GM19239 (cell line): ENCODE measurements around the gene SFXN4.

Experiments used
- DNase-seq: peaks from one replicate; pipeline ENCODE4 v3.0.0; 2011; ENCODE audit warnings: low spot score; ENCODE audit not compliant: insufficient read length
- FAIRE-seq: peaks from 2 replicates; lab custom pipeline; 2011; peaks lifted over from hg19 to GRCh38; lab: Jason Lieb, UNC

The SFXN4 gene

GRCh38 chr10:119165171-119166117, at the start of gene SFXN4:
Gene SFXN4, minus strand, starts transcription at chr10:119165714. Its CDS starts 67 bp downstream, at chr10:119165647.
- DNase-seq (peak; percentile 78), FAIRE-seq (peak; percentile 61)

GRCh38 chr10:119211625-119212441, 46.3 kb upstream of the SFXN4 start:
- DNase-seq: no peak
- peak; percentile 92 for FAIRE-seq

GRCh38 chr10:119211176-119211575, 45.7 kb upstream of the SFXN4 start:
- DNase-seq: no peak
- no peak for FAIRE-seq

DNA sequence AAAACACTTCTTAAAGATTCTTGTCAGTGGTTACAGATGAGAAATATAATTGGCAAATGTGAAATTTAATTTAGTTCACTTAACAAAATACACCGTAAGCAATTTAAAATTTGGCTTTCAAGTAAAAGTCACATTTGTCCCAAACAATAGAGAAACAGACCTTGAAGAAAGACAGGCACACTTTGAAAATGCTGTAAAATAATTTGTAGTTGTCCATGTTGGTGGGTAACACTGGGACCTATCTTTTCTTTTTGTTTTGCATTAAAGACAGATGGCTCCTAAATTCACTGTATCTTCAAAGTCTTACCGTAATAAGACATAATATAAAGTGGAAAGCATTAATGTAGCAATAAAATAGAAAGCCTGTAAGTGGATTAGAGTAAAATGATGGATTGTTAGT, 45.1 kb upstream of the SFXN4 start:
- FAIRE-seq (no peak), DNase-seq (no peak)

DNA sequence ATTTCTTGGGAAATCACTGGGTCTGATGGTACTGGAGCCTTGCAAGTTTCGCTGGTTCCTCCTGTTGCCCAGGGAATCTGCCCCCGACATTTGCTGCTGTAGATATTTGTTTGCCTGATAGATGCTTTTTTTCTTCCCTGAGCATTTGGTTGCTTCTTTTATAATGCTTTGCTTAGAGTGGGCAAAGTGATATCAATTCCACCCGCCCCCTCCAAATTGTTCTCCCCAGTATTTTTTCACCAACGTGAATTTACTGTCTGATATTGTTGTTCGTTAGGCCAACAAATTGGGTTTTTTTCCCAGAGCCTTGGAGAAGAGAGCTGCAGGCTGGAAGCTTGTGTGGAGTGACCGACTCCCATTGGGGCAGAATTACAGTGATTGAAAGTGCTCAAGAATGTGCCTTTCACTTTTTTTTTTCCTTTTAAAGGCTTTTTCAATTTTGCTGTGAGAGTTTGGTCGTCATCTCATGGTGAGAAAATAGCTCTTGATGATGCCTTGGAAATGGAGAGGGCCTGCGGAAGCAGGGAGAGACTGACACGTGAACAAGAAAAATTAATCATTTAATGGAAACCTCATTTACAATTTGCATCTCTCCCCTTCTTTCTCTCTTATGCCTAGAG, 44.3 kb upstream of the SFXN4 start:
- peak; percentile 76 for FAIRE-seq
- DNase-seq: no peak

GRCh38 chr10:119209035-119209735, 43.7 kb upstream of the SFXN4 start:
- no peak for DNase-seq

GRCh38 chr10:119208553-119208940, 43.0 kb upstream of the SFXN4 start:
- DNase-seq (no peak), FAIRE-seq (peak; percentile 75)

More at GRCh38 chr10:119209035-119209735, 43.7 kb upstream of the SFXN4 start:
- FAIRE-seq: no peak

DNA sequence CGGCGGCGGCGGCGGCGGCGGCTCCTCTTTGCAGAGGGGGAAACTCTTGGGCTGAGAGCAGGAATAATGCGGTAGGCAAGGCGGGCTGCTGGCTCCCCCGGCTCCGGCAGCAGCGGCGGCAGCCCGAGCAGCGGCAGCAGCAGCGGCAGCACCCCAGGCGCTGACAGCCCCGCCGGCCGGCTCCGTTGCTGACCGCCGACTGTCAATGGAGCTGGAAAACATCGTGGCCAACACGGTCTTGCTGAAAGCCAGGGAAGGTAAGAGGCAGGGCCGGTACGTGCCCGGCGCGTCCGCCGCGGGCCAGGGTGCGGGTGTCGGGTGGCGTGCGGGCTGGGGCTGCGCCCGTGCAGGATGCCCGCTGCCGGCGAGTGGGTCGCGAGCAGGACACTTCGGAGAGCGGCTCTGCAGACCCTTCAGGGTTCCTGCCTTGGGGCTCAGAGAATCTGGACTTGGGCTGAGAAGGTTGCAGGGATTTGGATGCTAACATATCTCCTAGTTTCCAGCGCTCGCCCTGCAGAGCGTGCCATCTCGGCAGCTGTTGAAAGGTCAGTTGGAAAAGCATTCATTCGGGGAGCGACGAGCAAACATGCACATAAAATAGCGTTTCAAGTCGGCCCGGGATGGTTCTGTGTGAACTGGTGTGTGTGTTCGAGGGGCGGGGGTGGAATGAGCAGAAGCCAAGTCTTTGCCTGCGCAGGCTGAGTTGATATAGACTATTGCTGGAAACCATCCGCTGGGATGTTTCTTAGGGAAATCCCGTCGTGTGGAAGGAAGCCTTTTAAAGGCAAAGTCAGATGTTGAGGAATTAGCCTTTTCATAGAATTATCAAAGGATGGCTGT, 42.4 kb upstream of the SFXN4 start:
- FAIRE-seq: no peak

GRCh38 chr10:119207366-119207666, 41.8 kb upstream of the SFXN4 start, which contains the start of gene GRK5:
Gene GRK5, plus strand, starts transcription at chr10:119207571. Its CDS starts 347 bp downstream, at chr10:119207918.
- peak; percentile 82 for FAIRE-seq

More for the DNA sequence above, 42.4 kb upstream of the SFXN4 start:
- no peak for DNase-seq

DNA sequence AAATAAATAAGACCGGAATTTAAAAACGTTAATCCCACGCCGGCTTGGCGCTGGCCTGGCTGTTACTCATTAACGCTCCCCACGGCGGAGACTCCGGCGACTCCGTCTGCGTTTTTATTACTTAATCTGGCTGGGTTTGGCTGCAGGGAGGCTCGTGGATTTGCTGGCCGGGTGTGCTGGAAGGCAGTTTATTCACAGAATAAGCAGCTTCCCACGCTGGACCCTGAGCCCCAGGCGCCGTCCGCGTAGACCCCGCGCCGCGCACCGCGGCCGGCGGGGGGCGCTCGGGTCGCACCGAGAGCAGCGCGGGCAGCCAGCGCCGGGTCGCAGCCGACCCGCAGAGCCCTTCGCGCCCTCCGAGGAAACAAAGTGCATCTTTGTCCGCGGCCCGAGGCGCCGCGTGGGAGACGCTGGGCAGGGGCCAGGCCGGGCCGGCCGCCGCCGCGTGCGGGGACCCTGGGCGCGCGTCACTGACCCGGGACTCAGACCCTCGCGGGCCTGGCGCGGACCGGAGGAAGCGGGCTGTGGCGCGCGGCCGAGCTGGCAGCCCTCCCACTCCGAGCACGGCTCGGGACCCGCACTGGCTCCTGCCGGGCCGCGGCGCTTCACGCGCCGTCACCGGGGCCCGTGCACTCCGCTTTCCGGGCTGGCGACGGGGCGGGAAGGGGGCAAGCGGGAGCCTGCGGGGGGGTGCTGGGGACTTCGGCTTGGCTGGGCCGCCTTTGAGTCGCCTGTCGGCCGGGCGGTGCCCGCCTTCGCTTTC, 41.3 kb upstream of the SFXN4 start:
- FAIRE-seq (no peak), DNase-seq (peak; percentile 44)

More at GRCh38 chr10:119207366-119207666, 41.8 kb upstream of the SFXN4 start, which contains the start of gene GRK5:
- peak; percentile 86 for DNase-seq

DNA sequence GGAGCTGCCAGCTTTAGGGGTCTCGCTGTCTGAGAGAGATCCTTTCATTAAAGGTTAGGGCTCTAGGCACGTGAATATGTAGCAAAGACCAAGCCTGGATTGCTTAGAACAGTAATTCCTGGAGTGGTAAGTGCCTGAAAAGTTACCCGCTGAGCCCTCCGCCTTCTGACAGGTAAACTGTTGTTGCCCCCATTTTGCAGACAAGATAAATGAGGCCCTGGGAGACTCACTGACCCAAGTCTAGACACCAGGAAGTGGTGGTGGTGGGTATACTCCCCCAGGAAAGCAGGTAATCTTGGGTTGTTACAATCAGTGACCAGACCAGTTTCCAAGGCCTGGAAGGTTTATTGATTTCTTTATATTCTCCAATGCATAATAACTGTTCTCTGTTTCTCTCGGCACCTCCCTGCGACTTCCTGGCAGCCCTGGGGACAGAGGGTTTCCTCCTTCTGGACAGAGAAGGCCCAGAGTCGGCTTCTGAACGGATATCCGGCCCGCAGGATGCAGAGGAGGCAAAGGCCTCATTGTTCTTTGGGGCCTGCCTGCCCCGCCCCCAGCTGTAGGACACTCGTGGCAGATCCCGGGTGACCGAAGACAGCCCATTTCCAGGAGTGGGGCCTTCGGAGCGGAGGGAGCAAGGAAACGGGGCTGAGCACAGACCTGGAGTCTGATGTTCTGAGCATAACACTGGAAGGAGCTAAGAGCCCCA, 40.5 kb upstream of the SFXN4 start:
- FAIRE-seq (peak; percentile 91), DNase-seq (peak; percentile 69)

DNA sequence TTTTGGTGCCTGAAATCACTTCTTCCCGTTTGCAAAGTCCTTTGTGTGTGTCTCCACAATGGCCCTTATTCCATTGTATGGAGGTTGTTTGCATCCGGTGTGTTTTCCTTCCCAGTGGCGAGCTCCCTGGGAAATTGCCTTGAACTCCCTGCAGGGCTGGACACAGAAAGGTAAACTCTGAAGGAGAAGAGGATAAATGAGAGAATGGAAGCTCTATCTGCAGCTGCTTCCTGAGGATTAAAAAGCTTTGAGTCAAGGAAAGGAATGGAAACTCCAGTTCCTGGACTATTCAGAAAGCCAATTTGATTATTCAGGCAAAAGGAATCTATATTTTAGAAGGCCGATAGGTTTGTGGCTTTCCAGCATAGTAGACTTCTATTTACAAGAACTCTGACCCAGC, 37.5 kb upstream of the SFXN4 start:
- DNase-seq (no peak), FAIRE-seq (no peak)

DNA sequence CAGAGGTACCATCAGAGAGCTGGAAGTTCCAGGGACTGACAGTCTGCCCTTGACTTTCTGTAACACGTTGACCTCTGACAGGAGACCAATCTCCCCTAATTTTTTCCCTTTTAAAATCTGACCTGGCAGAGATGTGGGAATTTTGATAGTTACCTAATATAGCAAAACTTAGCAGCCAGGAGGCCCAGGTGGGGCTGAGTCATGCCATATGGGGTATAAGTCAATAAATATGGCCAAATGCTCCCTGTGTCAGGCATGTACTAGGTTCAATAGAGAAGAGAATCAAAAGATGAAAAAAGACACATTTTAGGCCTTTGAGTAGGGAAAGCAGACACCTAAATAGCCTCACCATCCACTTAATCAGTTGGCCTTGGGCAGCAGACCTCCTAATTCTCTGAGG, 35.7 kb upstream of the SFXN4 start:
- DNase-seq: no peak
- FAIRE-seq: no peak

DNA sequence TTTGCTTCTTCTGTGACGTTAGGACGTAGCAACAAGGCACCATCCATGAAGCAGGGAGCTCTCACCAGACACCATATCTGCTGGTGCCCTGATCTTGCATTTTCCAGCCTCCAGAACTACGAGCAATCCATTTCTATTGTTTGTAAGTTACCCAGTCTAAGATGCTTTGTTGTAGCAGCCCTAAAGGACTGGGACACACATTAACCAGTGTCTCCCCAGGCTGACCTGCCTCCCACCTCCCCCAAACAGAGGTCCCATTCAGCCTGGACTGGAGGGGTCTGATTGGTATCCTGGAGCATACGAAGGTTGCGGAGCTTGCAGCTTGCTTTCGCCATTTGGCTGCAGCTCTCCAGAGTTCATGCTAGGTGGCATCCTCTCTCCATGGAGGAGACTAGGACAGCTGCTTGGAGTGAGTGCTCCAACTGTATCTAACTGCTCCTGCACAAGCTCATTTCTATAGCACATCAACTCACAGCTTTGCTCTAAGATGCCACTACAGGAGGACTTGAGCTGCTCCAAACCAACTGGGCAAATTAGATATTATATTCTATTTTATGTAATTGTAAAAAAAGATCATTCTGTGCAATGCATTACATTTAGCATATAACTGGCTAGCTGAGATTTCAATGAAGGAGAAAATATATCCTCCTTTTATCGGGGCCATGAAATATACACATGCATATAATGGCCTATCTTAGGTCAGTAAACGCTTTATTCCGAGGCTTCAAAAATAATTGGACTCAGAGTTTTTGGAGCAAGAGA, 33.9 kb upstream of the SFXN4 start:
- peak; percentile 73 for FAIRE-seq

DNA sequence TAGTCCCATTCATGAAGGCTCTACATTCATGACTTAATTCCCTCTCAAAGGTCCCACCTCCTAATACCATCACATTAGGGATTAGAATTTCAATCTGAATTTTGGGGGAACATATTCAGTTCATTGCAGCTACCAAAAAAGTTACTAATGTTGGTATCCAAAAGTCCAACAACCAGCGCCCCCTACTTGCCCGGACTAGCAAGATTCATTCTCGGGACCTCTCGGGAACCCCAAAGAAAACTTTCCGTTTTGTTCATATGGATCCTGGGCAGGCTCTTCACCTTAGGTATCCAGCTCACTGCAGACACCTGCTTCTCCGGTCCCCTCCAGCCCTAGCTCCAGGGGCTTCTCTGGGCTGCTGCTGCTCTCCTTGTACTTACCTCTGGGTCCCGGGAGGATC, 32.9 kb upstream of the SFXN4 start:
- DNase-seq: no peak
- FAIRE-seq: no peak

More for the DNA sequence above, 33.9 kb upstream of the SFXN4 start:
- DNase-seq: no peak

- FAIRE-seq: no peak
- DNase-seq: no peak
Observed at GRCh38 chr10:119197921-119198320, 32.4 kb upstream of the SFXN4 start.

- DNase-seq (no peak), FAIRE-seq (no peak)
Observed at GRCh38 chr10:119191881-119192280, 26.4 kb upstream of the SFXN4 start.
